HepG2 (cell line): Measurements from ENCODE around the gene LMNA. TPM values are rescaled to one million over a fixed set of nuclear protein-coding genes. Genes with fewer than 3 reads are reported as not detected.
A peak's percentile ranks its signal among the peaks of the same experiment; 100 is the strongest.

Experiments used
- ELK4 ChIP-seq: sonication (generic); formaldehyde crosslinking; IDR thresholded peaks from 2 replicates; pipeline ENCODE4 v1.9.0; 2021; ENCODE audit warnings: missing genetic modification reagents, borderline replicate concordance
- IRF9 ChIP-seq: sonication (generic); formaldehyde crosslinking; IDR thresholded peaks from 2 replicates; pipeline ENCODE4 v1.8.0; 2022; ENCODE audit warnings: missing genetic modification reagents, mild to moderate bottlenecking, borderline replicate concordance
- PHF21A ChIP-seq: sonication (generic); formaldehyde crosslinking; IDR thresholded peaks from 2 replicates; pipeline ENCODE4 v1.5.0; 2020; ENCODE audit warnings: mild to moderate bottlenecking, missing genetic modification reagents
- SNAPC4 ChIP-seq: sonication (generic); formaldehyde crosslinking; IDR thresholded peaks from 2 replicates; pipeline ENCODE4 v1.4.0; 2020; ENCODE audit warnings: mild to moderate bottlenecking, missing genetic modification reagents
- XRCC5 ChIP-seq: fragments of 200-400 bp; formaldehyde crosslinking; optimal IDR thresholded peaks from 2 replicates; pipeline ENCODE3; 2017; ENCODE audit warnings: mild to moderate bottlenecking, low read length
- ZBTB25 ChIP-seq: IDR thresholded peaks from 2 replicates; pipeline ENCODE4 v1.6.1; 2018; ENCODE audit warnings: missing genetic modification reagents
- ZBTB40 ChIP-seq, 2 experiments: fragments of 450-650 bp in 1 of 2; sonication (generic) in 1 of 2; formaldehyde crosslinking in 1 of 2; IDR thresholded peaks; 2 replicates each; pipeline versions ENCODE4 v1.6.1 to v1.8.0; 2016 to 2022; ENCODE audit warnings: antibody characterized with exemption in 1 of 2, mild to moderate bottlenecking in 1 of 2, missing genetic modification reagents in 1 of 2
- ZNF274 ChIP-seq: sonication (generic); formaldehyde crosslinking; IDR thresholded peaks from 2 replicates; pipeline ENCODE4 v1.5.1; 2020; ENCODE audit warnings: mild to moderate bottlenecking, missing genetic modification reagents
- polyA plus RNA-seq, 8 experiments: library from polyadenylated mRNA; depleted of rRNA in 3 of 8; stranded (reverse) in 7 of 8; unstranded in 1 of 8; fragments of >200 nt; fragmentation: Illumina TruSeq in 4 of 8; extraction: Trizol in 4 of 8; gene quantifications; 2 replicates each; pipeline versions ENCODE4 v1.2.1 to v1.2.3, GENCODE V29; 2011 to 2016; ENCODE audit warnings: low read depth in 4 of 8, missing spikeins in 1 of 8, mixed read lengths in 1 of 8; ENCODE audit not compliant: insufficient read depth in 1 of 8
- total RNA-seq, 5 experiments: library from RNA; depleted of rRNA; stranded (reverse); fragments of >200 nt; fragmentation: Illumina TruSeq; extraction: Trizol; gene quantifications; 2 replicates each; pipeline ENCODE4 v1.2.3, GENCODE V29; 2016; ENCODE audit warnings: low read depth in 1 of 5

LMNA gene
- total and polyA plus RNA-seq, 2 of the 13 experiments (the other 11 are each of a cell fraction or from before 2014, with no cell fraction given), result 107 to 225 TPM

DNA sequence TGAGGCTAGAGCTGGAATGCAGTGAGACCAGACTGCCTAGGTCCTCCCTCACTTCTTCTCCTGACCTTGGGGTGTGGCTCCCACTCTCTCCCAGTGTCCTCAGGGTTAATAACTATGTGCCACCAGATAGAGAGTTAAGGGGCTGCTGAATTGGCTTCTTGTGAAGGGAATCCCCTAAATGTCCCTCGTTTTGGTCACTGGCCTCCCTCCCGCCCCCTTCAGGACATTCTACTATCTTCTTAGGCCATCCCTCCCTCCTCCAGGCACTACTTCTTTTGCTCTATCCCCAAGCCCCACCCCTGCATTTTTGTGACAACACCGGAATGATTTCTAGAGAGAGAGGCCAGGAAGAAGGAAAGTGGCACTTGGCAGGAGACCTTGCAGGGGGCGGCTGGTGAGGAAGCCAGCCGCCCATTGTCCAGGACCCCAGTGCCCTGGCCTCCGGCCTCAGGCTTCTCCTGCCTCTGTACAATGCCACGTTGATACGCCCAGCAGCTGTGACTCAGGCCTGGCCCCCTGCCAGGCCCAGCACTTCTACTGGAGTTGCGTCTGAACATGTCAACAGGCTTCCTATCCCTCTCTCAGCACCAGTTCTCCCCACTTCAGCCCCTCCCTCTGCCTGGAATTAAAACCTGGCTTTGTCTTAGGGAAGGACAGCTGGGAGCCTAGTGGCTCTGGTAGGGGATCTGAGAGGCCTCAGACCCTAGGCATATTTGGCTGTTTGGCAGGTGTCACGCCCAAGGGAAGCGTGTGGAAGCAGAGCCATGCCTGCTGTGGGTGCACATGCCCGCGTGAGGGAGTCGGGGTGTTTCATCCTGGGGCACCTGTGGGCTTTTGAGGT lies 9.1 kb downstream of the LMNA start (continued):
- TF ChIP-seq ZBTB40 (IDR thresholded peaks at IDR 0.05), result no peak
- TF ChIP-seq ZBTB40 (CRISPR knock-in tag; IDR thresholded peaks at IDR 0.05), result no peak
- no peak for TF ChIP-seq ZNF274 (CRISPR knock-in tag)
- TF ChIP-seq ZBTB25 (CRISPR knock-in tag), result no peak
- no peak for TF ChIP-seq IRF9 (CRISPR knock-in tag)
- TF ChIP-seq PHF21A (CRISPR knock-in tag), result peak; percentile 47
- TF ChIP-seq SNAPC4 (CRISPR knock-in tag), result no peak
- TF ChIP-seq XRCC5, result no peak
- TF ChIP-seq ELK4, result no peak
